Activated effector memory CD4-positive, alpha-beta T cell treated with anti-CD3 and anti-CD28 coated beads, Interleukin-2, amount 50 U/mL, for 16 hours (primary cell): ENCODE data around the gene CSTA.
A peak's percentile ranks its signal among the peaks of the same experiment; 100 is the strongest.

Source experiments
- DNase-seq: peaks from one replicate; pipeline ENCODE4 v3.0.0-alpha.2; 2020

The CSTA gene

GRCh38 chr3:122382888-122383666, 58.0 kb downstream of the CSTA start, which contains the start of gene MIX23:
Gene MIX23 (minus strand): TSS chr3:122383231. CDS start chr3:122383224, 7 bp downstream.
- peak; percentile 94 for DNase-seq

- peak; percentile 97 for DNase-seq
These were observed 59.0 kb downstream of the CSTA start, which contains the start of gene FAM162A for GRCh38 chr3:122383771-122384697. Gene FAM162A (plus strand): TSS chr3:122384182. CDS start chr3:122384266, 84 bp downstream.

GRCh38 chr3:122387709-122388108, 62.7 kb downstream of the CSTA start:
- no peak for DNase-seq

GRCh38 chr3:122389197-122389596, 64.1 kb downstream of the CSTA start:
- DNase-seq: no peak

- no peak for DNase-seq
These were observed 64.8 kb downstream of the CSTA start for GRCh38 chr3:122389892-122390291.

- no peak for DNase-seq
These were observed 65.6 kb downstream of the CSTA start for GRCh38 chr3:122390665-122391064.
